SW 1271 (cell line): ENCODE results near the gene CEP43.
A peak's percentile ranks its signal among the peaks of the same experiment; 100 is the strongest.

Experiments used
- DNase-seq, 2 experiments: peaks; one replicate each; lab custom pipeline; 2025; lab: John Stamatoyannopoulos, UW

Gene CEP43

DNA sequence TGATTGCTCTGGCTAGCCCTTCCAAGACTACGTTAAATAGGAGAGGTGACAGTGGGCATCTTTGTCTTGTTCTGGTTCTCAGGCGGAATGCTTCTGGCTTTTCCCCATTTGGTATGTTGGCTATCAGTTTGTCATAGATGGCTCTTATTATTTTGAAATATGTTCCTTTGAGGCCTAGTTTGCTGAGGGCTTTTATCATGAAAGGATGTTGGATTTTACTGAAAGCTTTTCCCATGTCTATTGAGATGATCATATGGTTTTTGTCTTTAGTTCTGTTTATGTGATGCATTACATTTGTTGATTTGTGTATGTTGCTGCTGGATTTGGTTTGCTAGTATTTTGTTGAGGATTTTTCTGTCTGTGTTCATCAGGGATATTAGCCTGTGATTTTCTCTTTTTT, 32.9 kb upstream of the CEP43 start:
- no peak for DNase-seq

DNA sequence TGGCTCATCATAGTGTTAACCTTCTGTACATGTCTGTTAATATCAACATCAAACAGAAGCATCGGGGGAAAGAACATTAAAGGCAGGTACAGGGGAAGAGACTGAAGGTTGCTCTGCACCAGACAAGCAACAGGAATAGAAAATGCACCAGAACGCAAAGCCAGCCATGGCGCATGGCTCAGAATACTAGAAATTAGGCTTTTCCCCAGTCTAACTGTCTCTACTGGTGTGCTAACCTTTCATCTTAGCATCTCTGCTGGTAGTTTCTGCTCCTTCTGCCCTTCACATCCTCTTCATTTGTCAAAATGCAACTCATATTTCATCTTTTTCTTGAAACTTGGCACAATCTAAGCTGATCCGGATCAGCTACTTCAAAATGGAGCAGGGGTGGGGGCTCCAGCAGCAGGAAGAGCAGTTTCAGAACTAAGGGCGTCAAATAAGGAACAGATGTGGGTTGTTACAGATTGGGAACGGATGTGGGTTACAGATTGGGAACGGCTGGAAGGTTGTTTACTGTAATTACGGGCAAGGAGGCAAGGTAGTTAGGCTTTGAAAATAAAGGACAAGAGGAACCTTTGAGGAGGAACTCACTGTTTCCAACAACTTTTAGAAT, 29.7 kb upstream of the CEP43 start:
- no peak for DNase-seq

DNA sequence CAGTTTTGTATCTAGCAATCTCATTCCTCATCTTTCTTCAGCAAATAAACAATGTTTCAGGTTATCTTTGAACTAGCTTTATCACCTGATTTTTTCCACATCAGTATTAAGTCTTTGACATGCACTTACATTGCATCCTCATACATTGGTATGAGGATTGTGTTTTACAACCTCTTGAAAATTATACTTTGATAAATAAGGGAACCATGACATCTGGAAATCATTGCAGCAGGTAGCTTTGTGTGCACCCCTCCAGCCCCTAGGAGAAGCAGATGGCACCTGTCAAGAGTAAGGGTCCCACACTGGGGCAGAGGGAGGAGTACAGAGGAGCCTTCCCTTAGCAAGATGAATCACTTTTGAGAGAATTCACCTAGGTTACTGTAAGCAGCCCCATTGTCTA, 29.1 kb upstream of the CEP43 start:
- DNase-seq: no peak

- no peak for DNase-seq
Measured at GRCh38 chr6:166970776-166971175, 28.4 kb upstream of the CEP43 start.

- DNase-seq: no peak
Measured at GRCh38 chr6:166971271-166971670, 27.9 kb upstream of the CEP43 start.

DNA sequence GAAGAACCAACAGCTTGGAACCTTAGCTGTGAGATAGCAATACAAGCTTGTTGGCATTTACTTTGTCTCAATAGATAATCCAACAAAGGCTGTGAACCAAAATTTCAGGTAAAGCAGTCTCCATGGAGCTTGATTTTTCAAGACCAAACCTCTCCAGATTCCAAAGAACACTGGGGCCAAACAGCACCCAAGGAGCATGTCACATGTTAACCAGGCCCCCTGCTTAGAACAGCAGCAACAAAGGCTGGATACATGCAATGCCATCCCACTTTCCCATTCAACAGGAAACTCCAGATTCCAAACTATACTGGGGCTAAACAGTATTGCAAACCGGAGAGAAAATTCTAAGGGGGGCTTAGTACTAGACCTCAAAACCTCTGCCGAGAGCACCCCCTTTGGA, 27.1 kb upstream of the CEP43 start:
- no peak for DNase-seq

- DNase-seq: no peak
Measured at GRCh38 chr6:166976636-166977035, 22.6 kb upstream of the CEP43 start.

DNA sequence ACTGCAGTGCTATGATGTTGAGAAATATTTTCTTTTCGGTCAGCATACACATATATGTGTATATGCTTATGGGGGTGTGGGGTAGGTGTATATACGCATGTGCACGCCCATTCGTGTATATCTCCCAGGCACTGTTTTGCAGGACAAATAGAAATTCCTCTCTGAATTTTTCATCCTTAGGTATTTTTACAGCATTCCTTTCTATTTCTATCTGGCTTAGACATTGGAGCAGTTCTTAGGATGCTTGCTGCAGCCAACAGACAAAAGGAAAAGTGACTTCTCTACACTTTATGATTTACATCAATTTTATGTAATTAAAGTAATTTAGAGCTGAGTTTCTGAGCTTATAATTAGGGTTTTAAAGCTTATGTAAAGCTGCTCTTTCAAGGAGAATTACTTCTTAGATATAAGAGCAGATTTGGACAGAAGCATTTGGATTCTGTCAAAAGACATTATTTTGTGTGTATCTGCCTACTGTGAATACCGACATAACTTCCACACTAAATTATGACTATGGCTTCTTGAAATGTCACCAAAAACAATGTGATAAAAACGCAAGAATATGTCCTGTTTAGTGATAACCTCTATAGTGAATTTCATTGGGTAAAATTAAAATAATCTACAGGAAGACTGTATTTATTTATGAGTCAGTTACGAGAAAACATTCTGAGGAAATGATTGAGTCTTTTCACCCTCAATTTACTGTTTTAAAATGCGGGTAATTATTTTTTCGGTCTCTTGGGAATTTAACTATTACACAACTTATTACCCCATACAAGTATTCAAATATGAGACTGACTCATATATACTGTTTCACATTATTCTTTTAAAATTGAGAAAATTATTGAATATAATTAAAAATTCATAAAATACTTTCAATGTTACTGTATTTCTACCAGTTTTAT, 21.3 kb upstream of the CEP43 start:
- DNase-seq: no peak

DNA sequence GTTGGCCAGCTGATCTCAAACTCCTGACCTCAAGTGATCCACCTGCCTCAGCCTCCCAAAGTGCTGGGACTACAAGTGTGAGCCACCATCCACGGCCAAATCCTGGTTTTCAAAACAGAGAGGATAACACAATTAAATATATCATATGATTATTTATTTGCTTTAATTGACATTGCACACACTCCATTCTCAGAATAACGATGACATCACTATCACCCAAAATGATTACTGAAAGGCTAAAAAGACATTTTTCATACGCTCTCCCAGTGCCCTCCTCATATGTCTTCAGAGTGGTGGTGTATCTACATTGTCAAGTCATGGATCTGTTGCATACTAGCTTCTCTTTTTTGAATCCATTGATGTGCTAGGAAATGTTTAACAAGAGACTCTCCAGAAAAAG, 18.5 kb upstream of the CEP43 start:
- DNase-seq: no peak

DNA sequence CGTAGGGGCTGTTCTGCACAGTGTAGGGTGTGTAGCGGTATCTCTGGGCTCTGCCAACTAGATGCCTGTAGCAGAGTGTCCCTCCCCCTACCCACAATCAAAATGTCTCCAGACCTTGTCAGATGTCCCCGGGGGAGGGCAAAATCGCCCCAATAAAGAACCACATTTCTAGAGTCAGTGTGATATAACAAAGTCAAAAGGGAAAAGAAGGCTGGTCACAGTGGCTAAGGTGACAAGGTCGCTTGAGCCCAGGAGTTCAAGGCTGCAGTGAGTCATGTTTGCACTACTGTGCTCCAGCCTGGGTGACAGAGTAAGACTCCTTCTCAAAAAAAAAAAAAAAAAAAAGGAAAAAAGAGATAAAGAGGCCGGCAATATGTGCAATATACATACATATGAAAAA, 11.7 kb upstream of the CEP43 start:
- no peak for DNase-seq

DNA sequence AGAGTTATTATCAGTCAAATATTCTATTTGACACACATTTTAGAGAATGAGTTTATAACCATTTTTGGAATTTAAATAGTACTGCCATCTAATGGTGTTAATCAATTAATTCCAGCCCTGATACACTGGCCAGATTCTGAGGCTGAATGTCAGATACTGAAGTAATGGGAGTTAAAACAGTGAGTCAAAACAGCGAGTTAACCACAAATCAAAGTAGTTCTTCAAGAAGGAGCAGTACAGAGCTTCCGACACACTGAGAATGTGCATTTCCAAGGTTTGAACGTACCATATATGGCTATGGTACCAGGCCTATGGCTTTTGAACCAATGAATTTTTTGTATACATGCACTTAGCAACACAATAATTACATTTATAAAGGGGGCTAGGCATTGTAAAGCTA, 11.3 kb upstream of the CEP43 start:
- DNase-seq: no peak

DNA sequence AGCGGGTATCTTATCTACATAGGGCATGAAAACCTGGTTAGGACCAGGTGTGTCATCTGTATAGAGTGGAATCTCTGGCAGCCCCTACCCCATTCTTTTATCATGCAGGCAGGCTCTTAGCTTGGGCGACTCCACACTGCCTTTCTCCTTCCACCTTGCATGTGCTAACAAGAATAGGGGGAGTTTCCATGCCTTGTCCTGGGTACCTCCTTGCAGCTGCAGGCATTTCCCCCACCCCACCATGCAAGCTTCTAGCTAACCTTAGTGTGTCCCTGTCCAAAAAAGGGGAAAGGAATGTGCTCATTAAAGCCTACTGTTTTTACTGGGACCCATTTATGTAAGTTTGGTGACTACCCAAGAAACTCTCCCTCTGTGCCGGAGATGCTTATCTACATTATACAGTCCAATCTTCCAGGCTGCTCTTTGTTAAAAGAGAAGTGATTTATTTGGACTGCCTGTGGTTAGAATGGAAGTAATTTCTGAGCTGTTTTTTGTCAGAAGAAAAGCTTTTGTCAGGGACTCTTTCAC, 10.5 kb upstream of the CEP43 start:
- no peak for DNase-seq

DNA sequence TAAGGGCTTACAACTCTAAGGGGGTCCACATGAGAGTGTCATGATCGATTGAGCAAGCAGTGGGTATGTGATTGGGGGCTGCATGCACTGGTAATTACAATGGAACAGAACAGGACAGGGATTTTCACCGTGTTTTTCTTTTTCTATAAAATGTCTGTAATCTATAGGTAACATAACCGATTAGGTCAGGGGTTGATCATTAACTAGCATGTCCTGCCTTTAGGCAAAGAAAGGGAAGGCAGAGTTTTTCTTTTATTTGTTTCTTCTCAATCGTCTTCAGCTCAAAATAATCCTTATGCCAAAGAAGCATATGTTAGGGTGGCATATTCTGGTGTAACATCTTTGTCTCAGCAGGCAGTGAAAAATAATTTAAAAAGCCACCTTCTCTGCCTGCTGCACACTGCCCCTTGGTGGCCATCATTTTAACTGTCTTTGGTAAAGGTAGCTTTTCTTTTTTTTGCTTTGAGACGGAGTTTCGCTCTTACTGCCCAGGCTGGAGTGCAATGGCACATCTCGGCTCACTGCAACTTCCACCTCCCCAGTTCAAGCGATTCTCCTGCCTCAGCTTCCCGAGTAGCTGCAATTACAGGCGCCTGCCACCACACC, 9.7 kb upstream of the CEP43 start:
- DNase-seq: peak in 1 of 2 experiments; percentile 20

- no peak for DNase-seq
Measured at GRCh38 chr6:166996406-166996805, 2.8 kb upstream of the CEP43 start.

GRCh38 chr6:166997348-166997747, 1.8 kb upstream of the CEP43 start:
- DNase-seq: no peak

DNA sequence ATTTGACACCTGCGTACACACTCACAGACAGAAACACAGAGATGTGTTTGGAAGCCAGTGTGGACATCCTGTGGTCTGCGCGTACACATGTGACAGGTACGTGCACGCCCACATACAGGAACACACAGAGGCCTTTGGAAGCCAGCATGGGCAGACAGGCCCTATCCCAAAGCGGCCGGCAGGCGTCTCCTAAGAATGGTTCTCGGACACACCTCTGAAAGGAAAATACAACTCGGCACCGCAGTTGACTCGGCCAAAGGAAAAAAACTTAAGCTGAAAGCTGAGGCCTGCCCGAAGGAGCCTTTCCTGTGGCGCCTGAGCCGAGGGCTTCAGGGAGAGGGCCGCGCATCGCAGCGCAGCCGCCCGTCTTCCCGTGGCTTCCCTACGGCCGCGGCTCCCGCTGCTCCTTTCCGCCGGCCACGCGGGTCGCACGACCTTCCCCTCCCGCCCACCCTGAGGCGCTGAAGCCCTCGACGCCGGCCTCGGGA, 1.4 kb upstream of the CEP43 start:
- DNase-seq: peak; percentile 37 to 76

DNA sequence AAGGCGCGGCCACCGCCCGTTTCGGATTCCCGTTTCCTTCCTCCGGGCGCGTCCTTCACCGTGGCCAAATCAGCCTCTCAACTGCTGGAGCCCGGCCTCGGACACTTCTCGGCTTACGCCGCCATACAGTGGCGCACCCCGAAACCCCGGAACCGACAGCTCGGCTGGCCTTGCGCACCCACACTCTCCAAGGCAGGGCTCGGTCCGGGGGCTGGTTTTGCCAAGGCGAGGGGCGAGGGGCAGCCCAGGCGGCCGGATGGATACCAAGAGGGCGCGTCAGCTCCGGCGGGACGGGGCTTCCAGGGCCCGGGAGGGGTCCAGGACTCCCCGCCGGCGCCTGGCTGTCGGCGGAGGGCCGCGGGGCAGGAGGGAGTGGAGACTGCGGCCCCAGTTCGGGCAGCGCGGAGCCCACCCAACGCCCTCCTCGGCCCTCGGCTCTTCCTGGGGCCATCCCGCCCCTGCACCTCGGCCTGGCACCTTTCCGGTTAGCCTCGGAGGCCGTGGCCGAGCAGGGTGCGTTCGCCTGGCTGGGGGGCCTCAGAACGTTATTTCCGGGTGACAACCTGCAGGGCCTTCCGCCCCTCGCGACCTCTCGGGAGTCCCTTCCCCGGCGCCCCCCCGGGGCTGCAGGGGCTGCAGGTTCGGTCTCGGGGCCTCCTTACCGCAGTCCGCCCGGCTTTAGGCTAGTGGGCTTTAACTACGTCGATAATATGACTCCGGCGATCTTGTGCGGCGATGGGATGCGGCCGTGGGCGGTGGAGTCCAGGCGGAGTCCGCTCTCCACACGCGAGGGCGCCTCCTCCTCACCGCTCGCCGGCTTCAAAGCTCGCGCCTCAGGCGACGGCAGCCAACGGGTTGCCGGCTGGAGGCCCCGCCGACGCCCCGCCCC, 697 bp upstream of the CEP43 start:
- no peak for DNase-seq

DNA sequence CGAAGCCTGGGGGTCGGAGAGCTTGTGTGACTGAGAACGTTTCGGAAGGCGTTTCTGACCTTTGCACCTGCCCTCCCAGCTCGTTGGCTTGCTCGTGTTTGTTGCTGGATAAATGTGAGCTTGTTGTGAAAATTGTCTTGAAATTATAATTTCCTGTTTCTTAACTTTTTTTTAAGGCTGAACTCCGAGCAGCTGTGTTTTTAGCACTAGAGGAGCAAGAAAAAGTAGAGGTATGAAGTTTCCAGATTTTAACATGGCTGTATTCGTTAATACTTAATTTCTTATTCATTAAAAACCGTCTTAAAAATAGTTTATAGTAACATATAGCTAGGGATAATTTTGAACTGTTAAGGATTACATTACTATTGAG, 672 bp downstream of the CEP43 start:
- DNase-seq: no peak

DNA sequence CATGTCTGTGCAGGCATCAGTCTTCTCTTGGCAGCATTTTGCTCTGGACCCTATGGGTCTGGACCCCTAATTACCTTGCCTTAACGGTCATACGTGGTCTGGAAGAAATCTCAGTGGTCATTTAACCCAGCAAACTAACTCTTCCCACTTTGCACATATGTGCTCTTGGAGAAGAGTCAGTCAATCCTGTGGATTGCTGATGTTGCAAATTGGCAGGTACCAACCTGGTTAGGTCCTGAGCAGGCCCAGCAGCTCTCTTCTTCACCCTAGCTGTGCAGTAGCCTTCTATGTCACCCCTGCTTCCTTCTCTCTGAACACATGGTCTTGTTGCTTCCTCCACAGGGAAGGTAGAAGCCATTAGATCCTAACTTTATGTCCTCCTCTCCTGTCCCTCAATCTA, 1.6 kb downstream of the CEP43 start:
- DNase-seq: no peak

DNA sequence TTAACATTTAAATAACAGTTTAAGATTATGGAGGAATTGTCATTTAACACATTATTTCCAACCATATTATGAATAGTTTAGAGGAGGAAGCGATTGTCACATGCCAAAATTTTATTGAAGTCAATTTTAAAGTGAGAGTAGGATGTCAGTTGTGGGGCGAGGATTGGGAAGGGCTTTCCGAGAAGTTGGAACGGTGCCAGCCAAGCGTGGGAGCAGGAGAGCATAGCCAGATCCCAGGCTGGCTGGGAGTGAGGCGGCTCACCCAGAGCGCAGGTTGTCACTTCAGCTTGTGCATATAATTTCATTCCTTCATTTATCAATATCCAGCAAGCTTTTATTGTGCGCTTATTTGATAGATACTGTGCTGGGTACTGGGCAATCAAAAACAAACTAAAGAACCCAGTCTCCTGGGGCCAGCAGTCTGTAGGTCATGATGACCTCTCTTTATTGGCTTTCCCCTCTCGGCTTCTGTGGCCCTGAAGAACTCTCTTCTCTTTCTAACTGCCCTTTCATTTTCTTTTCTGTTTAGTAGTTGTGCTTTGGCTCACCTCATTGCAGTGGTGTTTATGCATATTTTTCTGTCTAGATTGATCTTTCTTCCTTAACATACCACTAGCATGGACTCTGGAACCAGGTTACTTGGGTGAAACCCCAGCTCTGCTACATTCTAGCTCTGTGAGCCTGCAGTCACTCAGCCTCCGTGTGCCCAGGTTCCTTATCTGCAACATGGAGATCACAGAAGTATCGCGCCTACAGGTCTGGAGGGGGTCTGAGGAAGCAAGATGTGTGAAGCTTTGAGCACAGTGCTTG, 6.4 kb downstream of the CEP43 start:
- no peak for DNase-seq

DNA sequence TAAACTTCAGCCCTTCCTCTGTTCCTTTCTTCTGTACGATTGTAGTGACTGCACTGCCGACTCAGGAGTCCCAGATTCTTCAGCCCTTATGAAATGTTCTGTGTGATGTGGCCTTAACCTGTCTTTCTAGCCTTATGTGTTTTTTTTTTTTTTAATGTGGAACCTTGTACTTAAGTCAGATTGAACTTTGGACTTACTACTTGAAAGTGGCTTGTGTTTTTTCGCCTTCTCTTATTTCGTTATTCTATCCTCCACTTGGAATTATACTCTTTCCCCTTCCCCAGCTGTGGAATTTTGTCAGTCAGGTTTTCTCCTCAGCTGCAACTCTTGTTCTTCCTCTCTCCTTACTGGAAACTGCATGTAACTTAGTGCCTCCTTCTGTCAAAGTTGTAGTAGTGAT, 8.8 kb downstream of the CEP43 start:
- no peak for DNase-seq
